ENCODE data around the gene IRF2.

The IRF2 gene

GRCh38 chr4:184404047-184404446 lies 70.3 kb downstream of the IRF2 start:
- DNase-seq = no peak

GRCh38 chr4:184403384-184403781 lies 71.0 kb downstream of the IRF2 start:
- DNase-seq = no peak

DNA sequence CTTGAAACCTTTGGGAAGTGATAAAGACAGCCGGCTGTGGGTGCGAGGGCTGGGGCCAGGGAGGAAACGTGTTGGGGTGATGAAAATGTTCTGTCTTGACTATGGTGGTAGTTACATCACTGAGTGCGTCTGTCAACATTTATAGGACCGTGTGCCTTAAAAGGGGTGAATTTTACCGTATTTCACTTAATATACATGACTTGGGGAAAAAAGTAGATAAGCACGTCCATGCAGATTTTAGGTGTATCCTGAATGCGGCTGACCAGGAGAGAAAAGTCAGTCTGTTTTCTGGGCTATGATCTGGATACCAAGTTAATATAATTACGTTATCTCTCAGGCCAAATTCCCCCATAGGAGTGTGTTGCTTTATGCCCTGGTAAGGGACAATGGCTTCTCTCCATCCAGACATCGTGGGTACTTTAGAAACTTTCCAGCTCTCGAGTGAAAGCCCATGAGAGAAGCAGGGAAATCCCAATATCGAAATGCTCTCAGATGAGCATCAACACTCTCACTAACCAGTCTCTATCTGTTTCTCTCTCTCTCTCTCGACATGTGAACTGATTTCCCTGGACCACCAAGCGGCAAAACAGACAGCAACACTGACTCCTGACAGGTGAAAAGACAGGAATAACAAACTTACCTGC lies 71.5 kb downstream of the IRF2 start:
- DNase-seq = no peak

DNA sequence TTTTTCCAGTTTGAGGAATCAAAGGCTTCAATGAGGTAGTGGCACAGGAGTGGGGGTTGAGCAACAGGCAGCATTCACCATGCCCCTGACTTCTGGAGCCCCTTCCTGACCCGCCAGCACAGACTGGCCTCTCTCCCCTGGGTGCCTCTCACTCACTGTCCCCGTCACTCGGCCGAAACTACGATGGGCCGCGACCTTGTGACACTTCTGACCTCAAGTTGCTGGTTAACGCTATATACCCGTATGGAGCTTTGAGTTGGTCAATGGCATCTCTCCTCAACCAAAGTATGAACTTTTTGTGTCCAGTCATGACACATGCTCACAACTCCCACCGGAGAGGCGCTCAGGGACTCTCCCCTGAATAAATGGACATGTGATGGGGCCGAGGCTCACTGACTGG lies 72.1 kb downstream of the IRF2 start:
- DNase-seq = no peak

- DNase-seq = no peak
Measured at GRCh38 chr4:184401397-184402171, 72.8 kb downstream of the IRF2 start.

- DNase-seq = no peak
Measured at GRCh38 chr4:184400891-184401290, 73.5 kb downstream of the IRF2 start.

GRCh38 chr4:184400375-184400870 lies 73.9 kb downstream of the IRF2 start:
- no peak for DNase-seq

DNA sequence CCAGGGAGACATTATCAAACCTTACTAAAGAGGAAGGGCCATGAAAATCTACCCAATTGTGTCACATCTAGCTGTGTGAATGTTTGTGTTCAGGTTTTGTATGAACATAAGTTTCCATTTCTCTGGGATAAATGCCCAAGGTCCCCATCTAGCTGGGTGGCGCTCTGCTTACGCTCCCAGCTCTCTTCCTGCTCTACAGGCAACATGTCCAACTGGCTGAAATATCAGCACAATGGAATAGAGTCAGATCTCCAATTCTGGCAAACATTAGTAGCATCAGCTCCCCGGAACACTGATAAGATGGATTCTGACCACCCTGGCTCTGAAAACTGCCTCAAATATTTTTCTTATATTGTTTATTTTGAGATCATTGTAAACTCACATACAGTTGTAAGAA lies 74.8 kb downstream of the IRF2 start:
- DNase-seq = no peak

DNA sequence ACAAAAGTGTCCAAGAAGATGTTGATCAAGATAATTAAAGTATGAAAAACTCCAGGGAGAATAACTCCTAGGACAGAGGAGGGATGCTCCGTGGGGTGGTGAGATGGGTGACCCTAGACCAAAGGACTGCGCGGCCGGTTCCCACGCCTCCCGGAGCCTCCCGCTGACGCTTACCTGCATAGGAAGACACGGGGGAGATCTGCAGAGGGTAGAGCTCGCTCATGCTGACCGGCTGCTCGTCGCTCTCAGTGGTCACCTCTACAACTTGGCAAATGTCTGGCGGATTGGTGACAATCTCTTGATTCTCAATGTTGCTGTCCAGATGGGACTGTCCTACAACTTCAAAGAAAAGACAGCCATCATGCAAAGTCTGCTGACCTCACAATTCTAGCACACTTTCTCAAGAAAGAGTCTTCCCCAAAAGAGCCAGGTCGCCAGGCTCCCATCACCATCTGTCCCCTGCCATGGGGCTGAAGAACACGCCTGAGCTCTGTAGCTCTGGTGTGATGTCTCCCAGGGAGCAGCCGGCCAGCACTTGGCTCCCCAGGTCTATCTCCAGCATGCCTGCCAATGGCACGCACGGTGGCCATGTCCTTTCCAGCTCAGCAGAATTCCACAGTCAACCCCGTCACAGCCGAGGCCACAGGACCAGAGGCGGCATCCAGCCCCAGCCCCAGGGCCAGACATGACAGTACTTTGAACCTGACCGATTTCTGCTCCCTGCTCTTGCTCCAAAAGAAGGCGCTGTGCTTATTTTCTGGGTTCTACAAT lies 75.4 kb downstream of the IRF2 start:
- DNase-seq = no peak

DNA sequence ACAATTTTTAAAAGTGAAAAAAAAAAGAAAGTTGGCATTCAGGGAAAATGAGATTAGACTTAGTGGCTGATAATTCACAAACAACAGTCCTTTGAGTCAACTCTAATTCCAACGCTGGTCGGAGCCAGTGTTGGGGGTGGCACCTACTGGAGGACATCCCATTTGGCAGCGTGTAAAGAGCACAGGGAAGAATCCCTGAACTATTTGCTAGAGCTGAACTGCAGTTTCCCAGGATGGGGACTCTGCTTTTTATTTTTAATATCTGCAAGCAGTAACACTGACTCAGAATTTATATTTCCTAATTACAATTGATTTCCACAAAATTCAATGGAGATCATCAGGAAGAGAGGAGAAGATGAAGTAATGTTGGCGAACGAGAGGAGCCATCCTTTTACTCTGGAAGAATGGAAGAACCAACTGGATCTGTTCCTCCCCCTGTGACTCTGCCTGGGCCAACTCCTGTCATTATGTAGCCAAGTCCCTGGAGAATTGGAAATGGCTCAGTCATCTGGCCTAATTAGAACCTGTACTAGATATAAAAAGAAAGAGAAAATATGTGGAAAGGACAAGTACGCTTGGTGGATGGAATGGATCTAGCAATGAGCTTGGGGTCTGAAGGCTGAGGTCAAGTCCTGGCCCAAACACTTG lies 76.7 kb downstream of the IRF2 start:
- no peak for DNase-seq

DNA sequence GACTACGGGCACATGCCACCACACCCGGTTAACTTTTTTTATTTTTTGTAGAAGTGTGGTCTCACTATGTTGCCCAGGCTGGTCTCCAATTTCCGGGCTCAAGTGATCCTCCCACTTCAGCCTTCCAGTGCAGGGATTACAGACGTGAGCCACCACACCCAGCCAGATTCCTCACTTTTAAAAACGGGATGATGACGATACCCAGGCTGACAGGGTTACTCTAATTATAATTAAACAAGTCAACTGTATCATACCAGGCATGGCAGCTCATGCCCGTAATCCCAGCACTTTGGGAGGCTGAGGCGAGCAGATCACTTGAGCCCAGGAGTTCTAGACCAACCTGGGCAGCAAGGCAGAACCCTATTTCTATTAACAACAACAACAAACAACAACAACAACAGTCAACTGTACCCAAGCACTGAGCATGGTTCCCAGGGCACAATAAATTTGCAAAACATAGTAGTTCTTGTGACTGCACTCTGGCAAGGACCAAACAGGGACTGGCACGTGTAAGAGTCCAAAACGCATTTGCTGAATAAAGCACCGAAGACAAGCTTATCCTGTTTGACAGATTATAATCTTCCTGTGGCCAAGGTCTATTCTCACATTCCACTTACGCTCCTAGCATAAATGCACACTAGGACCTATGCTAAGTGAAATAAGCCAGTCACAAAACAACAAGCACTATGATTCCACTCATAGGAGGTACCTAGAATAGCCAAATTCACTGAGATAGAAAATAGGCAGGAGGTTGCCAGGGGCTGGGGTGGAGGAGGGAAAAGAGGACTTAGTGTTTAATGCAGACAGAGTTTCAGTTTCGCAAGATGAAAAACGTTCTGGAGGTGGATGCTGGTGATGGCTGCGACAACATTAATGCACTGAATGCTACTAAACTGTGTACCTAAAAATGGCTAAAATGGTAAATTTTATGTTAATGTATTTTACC lies 77.5 kb downstream of the IRF2 start:
- no peak for DNase-seq

DNA sequence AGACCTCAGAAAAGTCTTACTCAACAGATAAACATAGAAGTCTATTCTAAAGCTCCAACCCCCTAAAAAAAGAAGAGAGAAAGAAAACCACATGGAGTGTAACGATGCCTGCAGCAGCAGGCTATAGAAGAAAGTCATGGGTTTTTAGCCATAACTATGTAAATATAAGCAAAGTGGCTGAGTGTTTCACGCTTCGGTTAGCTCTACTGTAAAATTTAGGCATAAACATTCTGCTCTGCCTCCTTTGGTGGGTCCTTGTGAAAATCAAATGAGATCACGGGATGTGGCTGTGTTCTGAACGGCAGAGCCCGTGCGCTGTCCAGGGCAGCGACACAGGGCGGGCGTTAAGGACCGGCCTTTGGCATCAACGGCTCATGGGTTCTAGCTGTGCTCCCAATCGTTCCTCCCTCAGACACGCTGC lies 78.4 kb downstream of the IRF2 start:
- no peak for DNase-seq

DNA sequence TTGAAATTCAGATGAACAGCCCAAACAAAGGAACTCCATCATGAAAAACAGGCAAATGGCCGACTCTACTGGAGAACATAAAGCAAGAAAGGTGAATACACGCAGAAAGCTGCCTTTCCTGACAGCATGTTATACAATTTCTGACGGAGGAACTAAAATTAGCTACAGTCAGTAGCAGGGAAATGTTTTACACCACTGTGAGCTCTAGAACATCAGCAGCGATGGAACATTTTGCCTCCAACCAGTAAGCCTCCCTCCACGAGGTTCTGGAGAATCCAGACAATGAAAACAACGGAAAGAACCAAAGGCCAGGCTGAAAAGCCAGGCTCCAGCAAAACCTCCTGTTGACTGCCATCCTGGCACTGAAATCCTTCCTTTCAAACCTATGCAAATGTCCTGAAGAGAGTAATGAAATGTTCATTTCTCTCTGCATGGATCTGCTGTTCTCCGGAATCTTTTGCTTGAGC lies 78.9 kb downstream of the IRF2 start:
- no peak for DNase-seq

DNA sequence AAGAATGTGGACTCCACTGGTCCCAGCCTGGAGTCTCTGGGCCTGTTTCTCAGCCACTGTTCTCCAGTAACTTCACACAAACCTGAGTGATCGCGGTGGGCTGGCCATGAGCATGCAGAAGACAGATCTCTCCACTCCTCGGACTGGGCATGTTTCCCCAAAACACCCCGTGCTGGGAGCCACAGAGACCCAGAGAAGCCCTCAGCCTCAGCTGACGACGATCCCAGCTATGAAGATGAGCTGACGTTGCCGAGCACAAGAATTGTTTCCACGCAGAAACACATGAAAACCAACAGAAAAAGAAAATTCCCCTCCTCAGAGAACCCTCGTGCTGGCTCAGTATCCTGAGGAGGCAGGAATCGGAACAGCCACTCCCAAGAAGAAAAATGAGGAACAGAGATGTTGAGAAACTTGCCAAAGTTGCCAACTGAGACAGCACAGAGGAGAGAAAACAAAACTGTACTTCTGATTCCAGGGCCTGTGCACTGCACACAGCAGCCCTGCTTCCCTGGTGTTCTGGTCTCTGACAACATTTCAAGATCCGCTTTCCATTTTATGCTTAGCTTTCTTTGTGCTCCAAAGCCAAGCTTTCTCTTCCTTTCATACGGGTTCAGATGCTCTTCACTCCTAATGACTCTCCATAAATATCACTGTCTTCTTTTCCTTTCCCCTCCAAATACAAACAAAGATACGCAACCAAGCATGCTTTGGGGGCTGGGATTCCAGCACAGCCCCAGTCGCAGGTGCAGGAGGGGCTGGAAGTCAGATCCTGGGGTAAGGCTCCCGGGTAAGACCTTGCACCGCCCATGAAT lies 81.4 kb downstream of the IRF2 start:
- no peak for DNase-seq

DNA sequence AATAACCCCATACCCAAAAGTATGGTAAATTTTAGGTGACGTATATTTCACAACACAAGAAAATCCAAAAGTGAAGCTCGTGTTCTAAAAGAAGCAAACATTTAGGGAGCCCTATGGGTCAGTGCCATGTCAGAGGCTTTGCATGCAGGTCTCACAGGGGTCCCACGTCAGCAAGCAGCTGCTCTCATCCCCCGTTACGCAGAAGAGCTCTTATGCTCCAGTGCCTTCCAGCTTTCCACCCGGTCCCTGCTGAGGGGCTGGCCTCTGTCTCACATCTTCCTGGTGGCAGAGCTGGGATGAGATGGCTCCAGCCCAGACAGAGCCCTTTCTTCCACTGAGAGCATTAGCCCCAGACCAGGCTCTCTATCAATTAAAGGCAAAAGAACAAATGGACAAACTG lies 82.0 kb downstream of the IRF2 start:
- DNase-seq = no peak

DNA sequence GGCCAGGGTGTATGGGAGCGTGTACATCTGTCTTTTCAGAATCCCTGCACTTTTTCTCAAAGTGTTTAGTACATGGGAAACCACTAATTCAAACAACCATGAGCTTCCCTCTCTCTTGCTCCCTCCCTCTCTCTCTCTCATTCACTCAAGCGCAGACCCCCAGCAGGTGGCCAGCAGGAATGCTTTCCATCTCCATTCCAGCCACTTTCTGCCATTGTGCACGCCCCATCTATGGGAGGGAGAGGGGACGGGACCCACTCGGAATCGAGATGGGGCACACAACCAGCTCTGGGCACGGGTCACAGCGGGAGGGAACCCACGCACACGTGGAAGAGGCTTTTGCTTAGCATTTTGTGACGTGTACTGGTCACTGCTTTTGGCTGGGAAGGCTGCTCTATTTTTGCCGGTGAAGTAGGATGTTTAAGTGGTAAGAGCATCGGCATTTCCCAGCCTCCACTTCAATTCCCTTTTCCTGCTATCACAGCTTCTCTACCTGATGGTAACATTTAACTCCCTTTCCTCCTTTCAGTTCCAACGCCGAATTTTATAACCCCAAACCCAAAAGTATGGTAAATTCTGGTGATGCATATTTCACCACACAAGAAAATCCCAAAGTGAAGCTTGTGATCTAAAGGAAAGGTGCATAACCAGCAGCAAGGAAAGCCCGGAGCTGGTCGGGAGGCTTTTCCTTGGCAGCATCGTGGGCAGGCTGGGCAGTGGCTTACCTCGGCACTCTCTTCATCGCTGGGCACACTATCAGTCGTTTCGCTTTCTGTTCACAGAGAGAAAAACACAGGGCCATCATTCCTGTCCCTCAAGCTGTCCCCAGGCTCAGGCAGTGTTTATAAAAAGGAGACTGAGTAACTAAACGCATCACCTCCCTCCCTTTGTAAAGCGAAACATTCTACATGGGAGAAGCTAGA lies 84.1 kb downstream of the IRF2 start:
- DNase-seq = no peak

GRCh38 chr4:184388106-184388505 lies 86.2 kb downstream of the IRF2 start:
- no peak for DNase-seq

DNA sequence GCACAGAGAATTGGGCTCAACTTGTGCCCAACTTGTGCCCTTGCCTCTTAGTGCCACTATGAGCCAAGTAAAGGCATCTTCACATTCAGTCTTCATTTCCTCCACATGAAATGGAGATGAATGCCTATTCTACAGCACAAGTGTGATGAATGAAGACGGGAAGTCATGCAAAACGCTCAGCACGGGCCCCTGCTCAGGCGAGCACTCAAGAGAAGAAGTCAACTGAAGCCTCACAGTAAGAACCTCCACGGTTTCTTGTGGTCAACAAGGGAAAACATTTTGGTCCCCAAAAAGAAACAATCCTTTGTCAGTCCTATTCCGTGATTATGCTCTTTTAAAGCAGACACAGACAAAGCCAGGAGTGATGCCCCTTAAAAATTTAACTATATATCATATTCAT lies 87.0 kb downstream of the IRF2 start:
- no peak for DNase-seq

- DNase-seq = no peak
Measured at GRCh38 chr4:184386271-184386781, 88.0 kb downstream of the IRF2 start.

DNA sequence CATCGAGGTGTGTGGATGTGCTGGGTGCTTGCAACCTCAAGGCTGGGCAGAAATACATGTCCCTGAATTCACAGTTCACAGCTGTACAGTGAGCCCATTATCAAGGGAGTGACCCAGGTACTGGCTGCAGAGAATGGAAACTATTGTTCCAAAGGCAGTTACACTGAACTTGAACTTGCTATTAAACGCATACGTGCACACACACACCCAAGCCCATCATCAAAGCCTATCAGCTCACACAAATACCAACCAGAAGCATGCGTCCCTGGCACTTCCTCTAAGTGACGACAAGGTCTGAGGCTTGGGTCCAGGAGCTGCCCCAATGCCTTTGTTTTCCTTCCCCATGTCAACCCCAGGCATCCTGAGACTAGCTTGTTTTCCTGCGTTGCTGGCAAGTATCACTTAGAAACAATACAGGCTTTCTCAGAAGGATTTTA lies 88.6 kb downstream of the IRF2 start:
- no peak for DNase-seq
